H1 (cell line): ENCODE results near the gene PCDHGA1. TPM values are rescaled to one million over a fixed set of nuclear protein-coding genes. Genes with fewer than 3 reads are reported as not detected.

ENCODE experiments used
- BCL11A ChIP-seq, 2 experiments: IDR thresholded peaks; one replicate each; pipeline ENCODE4 v1.6.1; 2011; ENCODE audit warnings: low read depth in 2 of 2, low read length in 2 of 2, mild to moderate bottlenecking in 2 of 2
- CEBPB ChIP-seq: IDR thresholded peaks from 2 replicates; pipeline ENCODE4 v1.6.1; 2012; ENCODE audit warnings: low read depth, low read length
- CTBP2 ChIP-seq: IDR thresholded peaks from 2 replicates; pipeline ENCODE4 v1.7.0; 2011; ENCODE audit warnings: borderline replicate concordance, mild to moderate bottlenecking, moderate library complexity, mixed read lengths, low read length; ENCODE audit not compliant: insufficient read depth, insufficient read length
- EGR1 ChIP-seq: IDR thresholded peaks from 2 replicates; pipeline ENCODE4 v1.6.1; 2011; ENCODE audit warnings: low read depth, low read length, borderline replicate concordance
- FOSL1 ChIP-seq: IDR thresholded peaks from 2 replicates; pipeline ENCODE4 v1.6.1; 2011; ENCODE audit warnings: mild to moderate bottlenecking, low read depth, low read length, moderate library complexity; ENCODE audit not compliant: insufficient read depth
- HDAC2 ChIP-seq, 2 experiments: fragments of 300-600 bp in 1 of 2; sonication (generic) in 1 of 2; IDR thresholded peaks; 2 replicates each; pipeline ENCODE4 v1.6.1; 2011 to 2012; ENCODE audit warnings: low read depth in 2 of 2, low read length in 2 of 2, mild to moderate bottlenecking in 2 of 2, moderate library complexity in 2 of 2, borderline replicate concordance in 1 of 2, inconsistent platforms in 1 of 2
- NANOG ChIP-seq: IDR thresholded peaks from 2 replicates; pipeline ENCODE4 v1.6.1; 2011; ENCODE audit warnings: low read length, low read depth, mild to moderate bottlenecking, inconsistent platforms; ENCODE audit not compliant: insufficient read depth, poor library complexity, severe bottlenecking
- POLR2AphosphoS5 ChIP-seq: IDR thresholded peaks from 2 replicates; pipeline ENCODE4 v1.6.1; 2011; ENCODE audit warnings: low read depth, low read length
- POU5F1 ChIP-seq: IDR thresholded peaks from 2 replicates; pipeline ENCODE4 v1.6.1; 2011; ENCODE audit warnings: low read depth, mild to moderate bottlenecking, low read length, moderate library complexity
- RAD21 ChIP-seq, 2 experiments: IDR thresholded peaks in 1 of 2; conservative IDR thresholded peaks in 1 of 2; 2 replicates each; pipeline ENCODE4 v1.6.1; 2011; ENCODE audit warnings: low read depth in 2 of 2, low read length in 2 of 2, improper control_type of control experiment in 1 of 2, inconsistent platforms in 1 of 2, mild to moderate bottlenecking in 1 of 2, moderate library complexity in 1 of 2
- RXRA ChIP-seq: IDR thresholded peaks from 2 replicates; pipeline ENCODE4 v1.6.1; 2011; ENCODE audit warnings: low read depth, mild to moderate bottlenecking, low read length, moderate library complexity; ENCODE audit not compliant: insufficient read depth
- SIRT6 ChIP-seq: IDR thresholded peaks from one replicate; pipeline ENCODE4 v1.7.1; 2012; ENCODE audit warnings: low read length, inconsistent platforms
- TAF7 ChIP-seq: optimal IDR thresholded peaks from 2 replicates; pipeline ENCODE3; 2011; ENCODE audit warnings: low read depth, mild to moderate bottlenecking, inconsistent platforms, low read length, moderate library complexity, borderline replicate concordance
- TBP ChIP-seq: IDR thresholded peaks from 2 replicates; pipeline ENCODE4 v1.6.1; 2011; ENCODE audit warnings: low read depth, low read length, improper control_type of control experiment
- TEAD4 ChIP-seq: IDR thresholded peaks from 2 replicates; pipeline ENCODE4 v1.6.1; 2012; ENCODE audit warnings: low read depth, low read length, inconsistent platforms, mixed read lengths
- YY1 ChIP-seq: IDR thresholded peaks from 2 replicates; pipeline ENCODE4 v1.6.1; 2011; ENCODE audit warnings: low read depth, mild to moderate bottlenecking, low read length
- ZNF274 ChIP-seq: IDR thresholded peaks from 2 replicates; pipeline ENCODE4 v1.7.0; 2012; ENCODE audit warnings: low read length, borderline replicate concordance; ENCODE audit errors: extremely low read depth
- polyA plus RNA-seq, 7 experiments: library from polyadenylated mRNA; depleted of rRNA in 3 of 7; stranded (reverse) in 5 of 7; unstranded in 2 of 7; fragments of >200 nt in 5 of 7; fragments of 200-250 nt in 2 of 7; gene quantifications; 1 replicate in 5 of 7; 2 replicates in 1 of 7; 4 replicates in 1 of 7; pipeline versions ENCODE4 v1.2.1 to v1.2.3, GENCODE V29; 2011 to 2013; ENCODE audit warnings: missing spikeins in 2 of 7, mixed read lengths in 2 of 7
- total RNA-seq: library from RNA; stranded (reverse); fragmentation: NEBNext Ultra II Directional; extraction: Animal tissue kit (Norgen Biotek cat#: 25700); gene quantifications from 2 replicates; pipeline ENCODE4 v1.2.1, GENCODE V29; 2021
- TF ChIP-seq, protein P1 (sequence below): IDR thresholded peaks from 2 replicates; pipeline ENCODE4 v1.6.1; 2012; ENCODE audit warnings: inconsistent platforms
- TF ChIP-seq, protein P2 (sequence below): IDR thresholded peaks from 2 replicates; pipeline ENCODE4 v1.6.1; 2011; ENCODE audit warnings: low read depth, mild to moderate bottlenecking, low read length; ENCODE audit not compliant: insufficient read depth
- TF ChIP-seq, protein P3 (sequence below), 3 experiments: IDR thresholded peaks; 1 replicate in 2 of 3; 2 replicates in 1 of 3; pipeline versions ENCODE4 v1.5.1 to v1.6.1; 2011; ENCODE audit warnings: low read length in 3 of 3, mild to moderate bottlenecking in 3 of 3, inconsistent platforms in 2 of 3, low read depth in 1 of 3, moderate library complexity in 1 of 3; ENCODE audit not compliant: insufficient read depth in 1 of 3; ENCODE audit errors: control extremely low read depth in 1 of 3

PCDHGA1 gene
- total and polyA plus RNA-seq, 2 of the 8 experiments (the other 6 are each of a cell fraction or from before 2014, with no cell fraction given), result 0.57 to 0.89 TPM

DNA sequence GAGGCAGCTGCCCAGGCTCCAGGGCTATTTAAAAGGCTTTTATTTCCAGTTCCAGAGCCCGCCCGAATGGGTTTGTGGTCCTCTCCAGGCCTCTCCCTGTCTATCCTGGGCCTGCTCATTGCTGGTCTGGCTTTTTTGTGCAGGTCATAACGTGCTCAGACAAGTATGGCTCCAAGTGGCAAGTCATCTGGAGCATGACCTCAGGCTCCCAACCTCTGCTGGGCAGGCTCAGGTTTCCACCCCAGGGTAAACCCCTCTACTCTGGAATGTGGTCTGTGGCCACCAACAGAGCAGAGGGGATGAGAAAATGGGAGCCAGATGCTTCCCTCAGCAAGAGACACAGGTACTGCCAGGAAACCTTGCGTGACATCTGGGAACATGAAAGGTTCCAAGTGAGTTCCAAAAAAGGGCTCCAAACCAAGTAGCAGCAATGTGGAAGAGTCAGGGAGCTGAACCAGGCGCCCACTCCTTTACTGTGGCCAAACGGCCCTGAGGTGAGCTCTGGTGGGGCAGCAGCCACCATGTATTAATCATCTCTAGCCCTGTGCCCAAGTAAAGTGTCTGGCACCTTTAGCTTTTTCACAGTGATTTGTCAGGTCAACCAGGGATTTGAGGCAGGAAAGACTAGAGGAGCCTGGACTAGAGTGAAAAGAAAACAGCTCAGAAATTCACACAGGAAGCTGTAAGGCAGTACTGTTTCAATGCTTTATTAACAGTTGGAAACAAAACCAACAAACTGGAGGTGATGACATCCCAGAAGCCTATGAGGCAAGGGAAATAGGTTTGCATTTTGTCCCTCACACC lies 184.2 kb downstream of the PCDHGA1 start (continued):
- TF ChIP-seq HDAC2 (IDR thresholded peaks at IDR 0.05; ENCODE audit: borderline replicate concordance in 1 of 2, low read depth in 2 of 2, low read length in 2 of 2), result 0 out of 4 replicates have a peak, but pooled peaks of 1 of the 2 experiments have one; percentile 22
- TF ChIP-seq, protein P1, sequence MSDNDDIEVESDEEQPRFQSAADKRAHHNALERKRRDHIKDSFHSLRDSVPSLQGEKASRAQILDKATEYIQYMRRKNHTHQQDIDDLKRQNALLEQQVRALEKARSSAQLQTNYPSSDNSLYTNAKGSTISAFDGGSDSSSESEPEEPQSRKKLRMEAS, result no peak
- no peak for TF ChIP-seq RXRA
- TF ChIP-seq, protein P2, sequence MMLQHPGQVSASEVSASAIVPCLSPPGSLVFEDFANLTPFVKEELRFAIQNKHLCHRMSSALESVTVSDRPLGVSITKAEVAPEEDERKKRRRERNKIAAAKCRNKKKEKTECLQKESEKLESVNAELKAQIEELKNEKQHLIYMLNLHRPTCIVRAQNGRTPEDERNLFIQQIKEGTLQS, result no peak
- TF ChIP-seq POLR2AphosphoS5, result peak; percentile 60
- no peak for TF ChIP-seq TBP
- TF ChIP-seq FOSL1, result no peak
- TF ChIP-seq, protein P3, sequence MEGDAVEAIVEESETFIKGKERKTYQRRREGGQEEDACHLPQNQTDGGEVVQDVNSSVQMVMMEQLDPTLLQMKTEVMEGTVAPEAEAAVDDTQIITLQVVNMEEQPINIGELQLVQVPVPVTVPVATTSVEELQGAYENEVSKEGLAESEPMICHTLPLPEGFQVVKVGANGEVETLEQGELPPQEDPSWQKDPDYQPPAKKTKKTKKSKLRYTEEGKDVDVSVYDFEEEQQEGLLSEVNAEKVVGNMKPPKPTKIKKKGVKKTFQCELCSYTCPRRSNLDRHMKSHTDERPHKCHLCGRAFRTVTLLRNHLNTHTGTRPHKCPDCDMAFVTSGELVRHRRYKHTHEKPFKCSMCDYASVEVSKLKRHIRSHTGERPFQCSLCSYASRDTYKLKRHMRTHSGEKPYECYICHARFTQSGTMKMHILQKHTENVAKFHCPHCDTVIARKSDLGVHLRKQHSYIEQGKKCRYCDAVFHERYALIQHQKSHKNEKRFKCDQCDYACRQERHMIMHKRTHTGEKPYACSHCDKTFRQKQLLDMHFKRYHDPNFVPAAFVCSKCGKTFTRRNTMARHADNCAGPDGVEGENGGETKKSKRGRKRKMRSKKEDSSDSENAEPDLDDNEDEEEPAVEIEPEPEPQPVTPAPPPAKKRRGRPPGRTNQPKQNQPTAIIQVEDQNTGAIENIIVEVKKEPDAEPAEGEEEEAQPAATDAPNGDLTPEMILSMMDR (IDR thresholded peaks at IDR 0.05; ENCODE audit: control extremely low read depth in 1 of 3, insufficient read depth in 1 of 3, low read depth in 1 of 3, low read length in 3 of 3), result no peak
- peak; percentile 87 for TF ChIP-seq TEAD4
- TF ChIP-seq CTBP2, result no peak
- TF ChIP-seq EGR1, result peak; percentile 44; the same call in 1 of the 2 replicates
- TF ChIP-seq NANOG, result no peak
- TF ChIP-seq RAD21 (IDR thresholded peaks at IDR 0.05 in 1 of 2, conservative IDR thresholded peaks at IDR 0.05 in 1 of 2; ENCODE audit: low read depth in 2 of 2, low read length in 2 of 2), result peak in 1 of 2 experiments; percentile 16; a peak in 2 of 4 replicates
- peak; percentile 78 for TF ChIP-seq YY1
- no peak for TF ChIP-seq POU5F1
- TF ChIP-seq CEBPB, result no peak
- TF ChIP-seq ZNF274, result no peak
- peak; percentile 50 for TF ChIP-seq TAF7
- TF ChIP-seq BCL11A (IDR thresholded peaks at IDR 0.05; ENCODE audit: low read depth in 2 of 2, low read length in 2 of 2), result no peak
- no peak for TF ChIP-seq SIRT6
